Stimulated activated CD4-positive, alpha-beta T cell treated with anti-CD3 and anti-CD28 coated beads, Interleukin-2, amount 100 ng/mL, for 4 hours (primary cell): ENCODE data around the gene IL22.
"Not testable (repeated sequence)": the region's sequence is repeated elsewhere in the genome, so short reads cannot be mapped to it uniquely, and the experiment has no call there.

Experiments used
- DNase-seq: peaks from one replicate; pipeline ENCODE4 v3.0.0-alpha.2; 2020; ENCODE audit warnings: low read depth

Gene IL22

GRCh38 chr12:68229956-68230355 lies 23.4 kb downstream of the IL22 start:
- no peak for DNase-seq

GRCh38 chr12:68227356-68227755 lies 26.0 kb downstream of the IL22 start:
- DNase-seq: no peak

- no peak for DNase-seq
Observed at GRCh38 chr12:68225576-68226476, 27.6 kb downstream of the IL22 start, which contains the start of gene IL26. IL26 (minus strand) TSS chr12:68225810; CDS start chr12:68225756, 54 bp downstream.

GRCh38 chr12:68224613-68225285 lies 28.7 kb downstream of the IL22 start:
- no peak for DNase-seq

GRCh38 chr12:68223067-68223747 lies 30.2 kb downstream of the IL22 start:
- DNase-seq: peak; percentile 62

- DNase-seq: no peak
Observed at GRCh38 chr12:68222326-68222725, 31.1 kb downstream of the IL22 start.

- no peak for DNase-seq
Observed at GRCh38 chr12:68221497-68221896, 31.9 kb downstream of the IL22 start.

- DNase-seq: no peak
Observed at GRCh38 chr12:68210875-68211274, 42.5 kb downstream of the IL22 start.

- not testable (repeated sequence) for DNase-seq
Observed at GRCh38 chr12:68209048-68209728, 44.2 kb downstream of the IL22 start.

- no peak for DNase-seq
Observed at GRCh38 chr12:68207276-68207675, 46.1 kb downstream of the IL22 start.

GRCh38 chr12:68206446-68206845 lies 47.0 kb downstream of the IL22 start:
- no peak for DNase-seq

GRCh38 chr12:68203460-68203875 lies 49.9 kb downstream of the IL22 start:
- DNase-seq: no peak

- no peak for DNase-seq
Observed at GRCh38 chr12:68200854-68201253, 52.5 kb downstream of the IL22 start.

- DNase-seq: no peak
Observed at GRCh38 chr12:68199127-68199526, 54.3 kb downstream of the IL22 start.

- DNase-seq: no peak
Observed at GRCh38 chr12:68198507-68199086, 54.8 kb downstream of the IL22 start.
